Natural killer cell treated with Interleukin-12 subunit alpha and Interleukin-12 subunit beta and Interleukin-15 and Interleukin-18, amount 100 ng/mL, for 72 hours (primary cell): ENCODE measurements around the gene LYZL4. TPM values are rescaled to one million over a fixed set of nuclear protein-coding genes. Genes with fewer than 3 reads are reported as not detected.

ENCODE experiments used
- ATAC-seq, 2 donors: fragments of 150-1000 bp; cut with Tn5 transposase in 1 of 2; sonication (Bioruptor Pico), chemical (Tn5 transposase) in 1 of 2; 2 replicates each; pipeline ENCODE4 v1.10.0; 2021
- DNase-seq: peaks from one replicate; pipeline ENCODE4 v3.0.0; 2022; ENCODE audit warnings: low spot score
- H3K27ac Mint-ChIP-seq, 2 donors: 1 replicate in 1 of 2; 2 replicates in 1 of 2; pipeline ENCODE4 v1.8.0; 2022; ENCODE audit warnings: mixed read lengths in 2 of 2, mild to moderate bottlenecking in 1 of 2, moderate library complexity in 1 of 2
- H3K27me3 Mint-ChIP-seq, 2 donors: 1 replicate in 1 of 2; 2 replicates in 1 of 2; pipeline ENCODE4 v1.8.0; 2022; ENCODE audit warnings: mixed read lengths in 2 of 2
- H3K36me3 Mint-ChIP-seq: one replicate; pipeline ENCODE4 v1.8.0; 2022; ENCODE audit warnings: mixed read lengths
- H3K4me1 Mint-ChIP-seq, 2 donors: 1 replicate in 1 of 2; 2 replicates in 1 of 2; pipeline ENCODE4 v1.8.0; 2022; ENCODE audit warnings: low read depth in 2 of 2, mixed read lengths in 2 of 2, mild to moderate bottlenecking in 1 of 2
- H3K4me3 Mint-ChIP-seq: one replicate; pipeline ENCODE4 v1.8.0; 2022; ENCODE audit warnings: mixed read lengths
- H3K9me3 Mint-ChIP-seq: 2 replicates; pipeline ENCODE4 v1.8.0; 2022; ENCODE audit warnings: mixed read lengths
- total RNA-seq, 2 donors: library from RNA; stranded (reverse); gene quantifications; one replicate each; pipeline ENCODE4 v1.2.3, GENCODE V29; 2022

LYZL4 gene, protein sequence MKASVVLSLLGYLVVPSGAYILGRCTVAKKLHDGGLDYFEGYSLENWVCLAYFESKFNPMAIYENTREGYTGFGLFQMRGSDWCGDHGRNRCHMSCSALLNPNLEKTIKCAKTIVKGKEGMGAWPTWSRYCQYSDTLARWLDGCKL
- not detected for total RNA-seq

GRCh38 chr3:42410370-42411131 is at the start of gene LYZL4:
Gene LYZL4 (minus strand): TSS chr3:42410610. CDS start chr3:42407251, 3,359 bp downstream.
- no peak for ATAC-seq
- Mint-ChIP-seq H3K4me3 (no peak within 1 kb of the TSS), H3K9me3 (no peaks in the 10 kb centered on the region), H3K27me3 (peaks cover 27 to 45% of the 10 kb centered on the region in 2 donors), H3K4me1 (peaks cover 0 to 2% of the 10 kb centered on the region in 2 donors), H3K36me3 (no peaks in the 10 kb centered on the region), H3K27ac (no peak within 1 kb of the TSS)
- DNase-seq: no peak

GRCh38 chr3:42459151-42459550 is 48.7 kb upstream of the LYZL4 start:
- Mint-ChIP-seq H3K27me3 (peaks cover 16 to 24% of the 10 kb centered on the region in 2 donors), H3K36me3 (no peaks in the 10 kb centered on the region), H3K4me3 (no peak overlapping the region), H3K9me3 (no peaks in the 10 kb centered on the region), H3K4me1 (no peaks in the 10 kb centered on the region), H3K27ac (no peak overlapping the region)
- no peak for DNase-seq
- no peak for ATAC-seq

GRCh38 chr3:42456211-42456610 is 45.8 kb upstream of the LYZL4 start:
- no peaks in the 10 kb centered on the region for H3K36me3 Mint-ChIP-seq

GRCh38 chr3:42451546-42452230 is 41.3 kb upstream of the LYZL4 start:
- peaks cover 13 to 22% of the 10 kb centered on the region in 2 donors for H3K27me3 Mint-ChIP-seq
- H3K27ac Mint-ChIP-seq: no peak overlapping the region
- H3K36me3 Mint-ChIP-seq: no peaks in the 10 kb centered on the region
- H3K9me3 Mint-ChIP-seq: no peaks in the 10 kb centered on the region
- ATAC-seq (no peak), DNase-seq (no peak)
- no peaks in the 10 kb centered on the region for H3K4me1 Mint-ChIP-seq
- H3K4me3 Mint-ChIP-seq: no peak overlapping the region

More at GRCh38 chr3:42456211-42456610, 45.8 kb upstream of the LYZL4 start:
- ATAC-seq (no peak), DNase-seq (no peak)
- H3K9me3 Mint-ChIP-seq: no peaks in the 10 kb centered on the region
- H3K4me3 Mint-ChIP-seq: no peak overlapping the region
- no peaks in the 10 kb centered on the region for H3K4me1 Mint-ChIP-seq
- no peak overlapping the region for H3K27ac Mint-ChIP-seq
- H3K27me3 Mint-ChIP-seq: peaks cover 16 to 26% of the 10 kb centered on the region in 2 donors

GRCh38 chr3:42451116-42451515 is 40.7 kb upstream of the LYZL4 start:
- Mint-ChIP-seq H3K27ac (no peak overlapping the region), H3K4me1 (no peaks in the 10 kb centered on the region), H3K9me3 (no peaks in the 10 kb centered on the region), H3K4me3 (no peak overlapping the region), H3K36me3 (no peaks in the 10 kb centered on the region), H3K27me3 (peaks cover 9 to 16% of the 10 kb centered on the region in 2 donors)
- DNase-seq (no peak), ATAC-seq (no peak)

GRCh38 chr3:42450567-42450966 is 40.2 kb upstream of the LYZL4 start:
- H3K9me3 Mint-ChIP-seq: no peaks in the 10 kb centered on the region
- H3K4me3 Mint-ChIP-seq: no peak overlapping the region
- no peak overlapping the region for H3K27ac Mint-ChIP-seq
- H3K4me1 Mint-ChIP-seq: no peaks in the 10 kb centered on the region
- DNase-seq: no peak
- peaks cover 5 to 16% of the 10 kb centered on the region in 2 donors for H3K27me3 Mint-ChIP-seq
- ATAC-seq: no peak
- no peaks in the 10 kb centered on the region for H3K36me3 Mint-ChIP-seq

GRCh38 chr3:42447481-42447880 is 37.1 kb upstream of the LYZL4 start:
- Mint-ChIP-seq H3K9me3 (no peaks in the 10 kb centered on the region), H3K36me3 (no peaks in the 10 kb centered on the region), H3K4me1 (no peaks in the 10 kb centered on the region), H3K4me3 (no peak overlapping the region), H3K27me3 (peaks cover 7 to 21% of the 10 kb centered on the region in 2 donors), H3K27ac (no peak overlapping the region)
- peak in 1 of 2 donors; percentile 11 for ATAC-seq
- DNase-seq: no peak

- Mint-ChIP-seq H3K27me3 (peaks cover 7 to 21% of the 10 kb centered on the region in 2 donors), H3K4me3 (no peak overlapping the region), H3K27ac (no peak overlapping the region), H3K9me3 (no peaks in the 10 kb centered on the region), H3K4me1 (no peaks in the 10 kb centered on the region), H3K36me3 (no peaks in the 10 kb centered on the region)
- ATAC-seq (no peak), DNase-seq (no peak)
Observed at GRCh38 chr3:42446111-42447050, 36.0 kb upstream of the LYZL4 start.

DNA sequence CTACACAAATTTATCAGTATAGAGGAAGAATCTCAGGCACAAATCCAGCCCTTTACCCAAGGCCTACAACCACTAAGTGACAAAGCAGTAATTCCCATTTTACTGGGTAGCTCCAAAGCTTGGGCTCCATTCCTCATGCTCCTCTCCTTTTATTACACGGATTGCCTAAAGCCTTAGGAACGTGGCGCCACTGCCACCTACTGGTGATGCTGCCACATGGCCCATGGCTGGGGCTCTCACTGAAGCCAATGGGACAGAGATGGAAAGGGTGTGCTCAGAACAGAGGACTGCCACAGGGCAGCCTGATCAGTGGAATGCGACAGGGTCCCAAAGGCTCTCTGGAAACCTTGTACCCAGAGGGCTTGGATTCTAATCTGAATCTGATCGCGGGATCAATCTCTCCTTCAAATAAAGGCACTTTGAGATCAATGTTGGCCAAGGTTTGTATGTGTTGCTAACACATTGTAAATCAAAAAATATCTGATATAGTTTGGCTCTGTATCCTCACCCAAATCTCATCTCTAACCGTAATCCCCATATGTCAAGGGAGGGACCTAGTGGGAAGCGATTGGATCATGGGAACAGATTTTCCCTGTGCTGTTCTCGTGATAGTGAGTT is 33.5 kb upstream of the LYZL4 start:
- H3K27me3 Mint-ChIP-seq: peaks cover 14 to 30% of the 10 kb centered on the region in 2 donors
- DNase-seq (peak; percentile 74), ATAC-seq (peak; percentile 74 to 76)
- no peak overlapping the region for H3K27ac Mint-ChIP-seq
- H3K4me3 Mint-ChIP-seq: no peak overlapping the region
- no peaks in the 10 kb centered on the region for H3K4me1 Mint-ChIP-seq
- no peaks in the 10 kb centered on the region for H3K9me3 Mint-ChIP-seq
- no peaks in the 10 kb centered on the region for H3K36me3 Mint-ChIP-seq

DNA sequence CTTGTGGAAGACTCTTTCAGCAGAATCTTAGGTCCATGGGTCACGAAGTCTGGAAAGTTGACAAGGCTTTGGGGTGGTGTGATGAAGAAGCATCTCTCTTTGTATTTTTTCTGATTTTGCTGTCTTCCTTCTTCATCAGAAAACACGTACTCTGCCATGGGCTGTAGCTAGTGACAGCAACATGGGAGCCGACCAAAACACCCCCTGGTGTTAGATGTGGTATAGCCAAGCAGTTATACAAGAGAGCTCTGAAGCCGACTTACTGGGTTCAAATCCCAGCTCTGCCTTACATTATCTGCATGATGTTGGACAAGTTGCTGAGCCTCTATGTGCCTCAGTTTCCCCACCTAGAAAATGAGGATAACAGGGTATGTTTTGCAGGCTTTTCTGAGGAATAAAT is 32.9 kb upstream of the LYZL4 start:
- no peak for DNase-seq
- Mint-ChIP-seq H3K4me3 (no peak overlapping the region), H3K4me1 (no peaks in the 10 kb centered on the region), H3K27me3 (peaks cover 14 to 30% of the 10 kb centered on the region in 2 donors), H3K27ac (no peak overlapping the region), H3K9me3 (no peaks in the 10 kb centered on the region), H3K36me3 (no peaks in the 10 kb centered on the region)
- ATAC-seq: no peak

GRCh38 chr3:42442640-42443039 is 32.2 kb upstream of the LYZL4 start:
- H3K4me3 Mint-ChIP-seq: no peak overlapping the region
- ATAC-seq (peak in 1 of 2 donors; percentile 32), DNase-seq (no peak)
- no peaks in the 10 kb centered on the region for H3K9me3 Mint-ChIP-seq
- no peaks in the 10 kb centered on the region for H3K36me3 Mint-ChIP-seq
- H3K27me3 Mint-ChIP-seq: peaks cover 13 to 30% of the 10 kb centered on the region in 2 donors
- no peak overlapping the region for H3K27ac Mint-ChIP-seq
- no peaks in the 10 kb centered on the region for H3K4me1 Mint-ChIP-seq

GRCh38 chr3:42441791-42442190 is 31.4 kb upstream of the LYZL4 start:
- Mint-ChIP-seq H3K4me3 (no peak overlapping the region), H3K9me3 (no peaks in the 10 kb centered on the region), H3K27me3 (peaks cover 16 to 30% of the 10 kb centered on the region in 2 donors), H3K27ac (no peak overlapping the region), H3K4me1 (no peaks in the 10 kb centered on the region), H3K36me3 (no peaks in the 10 kb centered on the region)
- ATAC-seq (no peak), DNase-seq (no peak)

DNA sequence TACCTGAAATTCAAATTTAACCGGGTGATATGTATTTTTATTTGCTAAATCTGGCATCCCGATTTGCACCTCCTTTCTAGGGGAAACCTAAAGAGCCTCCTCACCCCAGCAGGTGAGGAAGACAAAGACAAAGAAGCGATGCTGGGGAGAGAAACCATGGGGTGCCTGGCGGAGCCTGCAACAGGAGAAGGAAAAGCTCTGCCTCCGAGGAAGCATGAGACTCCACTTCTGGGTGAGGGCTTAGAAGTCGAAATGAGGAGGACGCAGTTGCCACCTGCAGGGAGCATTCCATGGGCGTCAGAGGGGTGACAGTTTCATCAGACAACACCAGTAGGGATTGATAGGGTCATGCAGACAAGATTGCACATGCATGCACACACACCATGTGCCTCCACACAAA is 30.5 kb upstream of the LYZL4 start:
- Mint-ChIP-seq H3K27ac (no peak overlapping the region), H3K9me3 (no peaks in the 10 kb centered on the region), H3K4me1 (no peaks in the 10 kb centered on the region), H3K27me3 (peaks cover 16 to 28% of the 10 kb centered on the region in 2 donors), H3K4me3 (no peak overlapping the region), H3K36me3 (no peaks in the 10 kb centered on the region)
- ATAC-seq (no peak), DNase-seq (no peak)
